ENCODE data around the gene CYP4F22. TPM values are rescaled to one million over a fixed set of nuclear protein-coding genes. Genes with fewer than 3 reads are reported as not detected.

The CYP4F22 gene
- polyA plus RNA-seq, 1 experiment: not detected

GRCh38 chr19:15595069-15595468, 86.7 kb downstream of the CYP4F22 start:
- CTCF ChIA-PET: no interaction called here

More at GRCh38 chr19:15595069-15595468, 86.7 kb downstream of the CYP4F22 start:
- POLR2A ChIA-PET: no interaction called here
- H3K27me3 ChIP-seq (ENCODE audit: control insufficient read depth, insufficient read depth, low read length): no peaks in the 10 kb centered on the region
- no peak overlapping the region for H3K4me3 ChIP-seq (ENCODE audit: low read depth, low read length)
- H3K36me3 ChIP-seq (ENCODE audit: control insufficient read depth, insufficient read depth, low read length): no peaks in the 10 kb centered on the region
- no peak for DNase-seq (ENCODE audit: low read depth)
- no peak for TF ChIP-seq CTCF (IDR thresholded peaks at IDR 0.05; ENCODE audit: insufficient read depth, low read depth, low read length)

Other genes starting within 250 kb of the CYP4F22 start
- gene BRD4, start 176.0 kb upstream of the CYP4F22 start, polyA plus RNA-seq (2011; rRNA removed): 6.1 and 9.5 TPM in 2 replicates
- gene AKAP8, start 128.7 kb upstream of the CYP4F22 start, polyA plus RNA-seq (2011; rRNA removed): 10.3 and 11.2 TPM in 2 replicates
- gene AKAP8L, start 89.5 kb upstream of the CYP4F22 start, polyA plus RNA-seq (2011; rRNA removed): 25.8 and 27.5 TPM in 2 replicates
- 7.5 and 10.9 TPM in 2 replicates for gene WIZ, start 58.6 kb upstream of the CYP4F22 start, polyA plus RNA-seq (2011; rRNA removed)
- 0.04 TPM in 1 of 2 replicates, not detected in the other for gene RASAL3, start 44.0 kb upstream of the CYP4F22 start, polyA plus RNA-seq (2011; rRNA removed)
- not detected in 2 replicates for gene PGLYRP2, start 29.0 kb upstream of the CYP4F22 start, polyA plus RNA-seq (2011; rRNA removed)
- not detected in 2 replicates for gene CYP4F8, start 106.7 kb downstream of the CYP4F22 start, polyA plus RNA-seq (2011; rRNA removed)
- not detected in 2 replicates for gene CYP4F3, start 132.4 kb downstream of the CYP4F22 start, polyA plus RNA-seq (2011; rRNA removed)
- gene CYP4F12, start 164.6 kb downstream of the CYP4F22 start, polyA plus RNA-seq (2011; rRNA removed): not detected in 2 replicates
- not detected in 2 replicates for gene OR10H2, start 219.5 kb downstream of the CYP4F22 start, polyA plus RNA-seq (2011; rRNA removed)
- gene OR10H3, start 229.5 kb downstream of the CYP4F22 start, polyA plus RNA-seq (2011; rRNA removed): not detected in 2 replicates